Activated CD4-positive, alpha-beta memory T cell treated with anti-CD3 and anti-CD28 coated beads for 36 hours (primary cell): Measurements from ENCODE around the gene PAIP2B. TPM values are rescaled to one million over a fixed set of nuclear protein-coding genes. Genes with fewer than 3 reads are reported as not detected.

Experiments
- CTCF ChIA-PET: fragments of 350-600 bp; sonication (Branson Sonifier 250); formaldehyde crosslinking; loops from one replicate; lab custom pipeline; 2021; ENCODE audit warnings: antibody characterized with exemption, inconsistent platforms; lab: Charles Lee
- POLR2A ChIA-PET: fragments of 350-600 bp; sonication (Branson Sonifier 250); formaldehyde crosslinking; loops from one replicate; lab custom pipeline; 2021; ENCODE audit warnings: antibody characterized with exemption; lab: Charles Lee
- DNase-seq: peaks from one replicate; pipeline ENCODE4 v3.0.0-alpha.2; 2020
- H3K27ac Mint-ChIP-seq: one replicate; pipeline ENCODE4 v1.8.0; 2021; ENCODE audit warnings: mixed read lengths
- H3K27me3 Mint-ChIP-seq: one replicate; pipeline ENCODE4 v1.8.0; 2021; ENCODE audit warnings: mixed read lengths
- H3K36me3 Mint-ChIP-seq: one replicate; pipeline ENCODE4 v1.8.0; 2021; ENCODE audit warnings: mixed read lengths
- H3K4me1 Mint-ChIP-seq: one replicate; pipeline ENCODE4 v1.8.0; 2021; ENCODE audit warnings: low read depth, mixed read lengths
- H3K4me3 Mint-ChIP-seq: one replicate; pipeline ENCODE4 v1.8.0; 2021; ENCODE audit warnings: mild to moderate bottlenecking, mixed read lengths
- H3K9me3 Mint-ChIP-seq: one replicate; pipeline ENCODE4 v1.8.0; 2021; ENCODE audit warnings: mixed read lengths
- intact Hi-C: fragments of 100-400 bp; cut with micrococcal nuclease; formaldehyde crosslinking; loops from one replicate; pipeline ENCODE4 v1.15.1; 2023
- total RNA-seq, 2 experiments: library from RNA; stranded (reverse); gene quantifications; one replicate each; pipeline ENCODE4 v1.2.3, GENCODE V29; 2021

Gene PAIP2B
- total RNA-seq, 2 experiments from 2014 or later, result 2.2 TPM

GRCh38 chr2:71150082-71150816 is 76.7 kb downstream of the PAIP2B start:
- Mint-ChIP-seq H3K27ac (no peak overlapping the region), H3K9me3 (no peaks in the 10 kb centered on the region), H3K4me3 (no peak overlapping the region), H3K36me3 (peaks cover 30% of the 10 kb centered on the region), H3K4me1 (no peaks in the 10 kb centered on the region), H3K27me3 (no peaks in the 10 kb centered on the region)
- CTCF ChIA-PET, result no interaction called here
- no peak for DNase-seq
- intact Hi-C loops, result loop anchor here (10.0 kb wide), 1 partner anchor 145 kb away; no protein-coding TSS in a partner anchor
- POLR2A ChIA-PET, result no interaction called here

GRCh38 chr2:71148506-71149063 is 78.3 kb downstream of the PAIP2B start:
- no peaks in the 10 kb centered on the region for H3K4me1 Mint-ChIP-seq
- intact Hi-C loops, result no loop called here
- H3K27ac Mint-ChIP-seq, result no peak overlapping the region
- no peaks in the 10 kb centered on the region for H3K27me3 Mint-ChIP-seq
- CTCF ChIA-PET, result no interaction called here
- POLR2A ChIA-PET, result no interaction called here
- H3K36me3 Mint-ChIP-seq, result peaks cover 41% of the 10 kb centered on the region
- no peak overlapping the region for H3K4me3 Mint-ChIP-seq
- H3K9me3 Mint-ChIP-seq, result no peaks in the 10 kb centered on the region
- no peak for DNase-seq

- ChIA-PET CTCF (interaction anchor here (0.6 to 1.5 kb wide), 5 partner anchors 10 to 18 kb away, joined by 3 to 5 read pairs (median 4); partner anchors contain the start of gene MPHOSPH10), POLR2A (no interaction called here)
- no peaks in the 10 kb centered on the region for H3K4me1 Mint-ChIP-seq
- no peak overlapping the region for H3K27ac Mint-ChIP-seq
- intact Hi-C loops, result no loop called here
- H3K4me3 Mint-ChIP-seq, result no peak overlapping the region
- no peaks in the 10 kb centered on the region for H3K9me3 Mint-ChIP-seq
- no peaks in the 10 kb centered on the region for H3K27me3 Mint-ChIP-seq
- DNase-seq, result no peak
- peaks cover 55% of the 10 kb centered on the region for H3K36me3 Mint-ChIP-seq
These were observed 83.1 kb downstream of the PAIP2B start for GRCh38 chr2:71143782-71144181.

GRCh38 chr2:71136174-71136573 is 90.7 kb downstream of the PAIP2B start:
- Mint-ChIP-seq H3K9me3 (no peaks in the 10 kb centered on the region), H3K36me3 (peaks cover 31% of the 10 kb centered on the region), H3K4me3 (no peak overlapping the region), H3K4me1 (no peaks in the 10 kb centered on the region), H3K27ac (no peak overlapping the region), H3K27me3 (no peaks in the 10 kb centered on the region)
- CTCF ChIA-PET, result no interaction called here
- POLR2A ChIA-PET, result no interaction called here
- no peak for DNase-seq
- intact Hi-C loops, result no loop called here

GRCh38 chr2:71133603-71134002 is 93.3 kb downstream of the PAIP2B start:
- ChIA-PET CTCF (no interaction called here), POLR2A (no interaction called here)

More at GRCh38 chr2:71133603-71134002, 93.3 kb downstream of the PAIP2B start:
- no peaks in the 10 kb centered on the region for H3K9me3 Mint-ChIP-seq
- peaks cover 5% of the 10 kb centered on the region for H3K4me1 Mint-ChIP-seq
- H3K27me3 Mint-ChIP-seq, result no peaks in the 10 kb centered on the region
- H3K27ac Mint-ChIP-seq, result no peak overlapping the region
- peaks cover 20% of the 10 kb centered on the region for H3K36me3 Mint-ChIP-seq
- H3K4me3 Mint-ChIP-seq, result no peak overlapping the region
- intact Hi-C loops, result no loop called here
- DNase-seq, result no peak

Other genes starting within 250 kb of the PAIP2B start
- gene ANKRD53, start 248.5 kb downstream of the PAIP2B start, total RNA-seq, result not detected
- gene TEX261, start 232.2 kb downstream of the PAIP2B start, total RNA-seq, result 10 to 100 TPM; 29.0 to 29.9 TPM
- gene NAGK, start 158.5 kb downstream of the PAIP2B start, total RNA-seq, result 10 to 100 TPM; 47.5 to 54.7 TPM
- 10 to 100 TPM; 12.0 to 16.1 TPM for gene MCEE, start 96.9 kb downstream of the PAIP2B start, total RNA-seq
- gene MPHOSPH10, start 96.5 kb downstream of the PAIP2B start, total RNA-seq, result 10 to 100 TPM; 37.1 to 38.5 TPM
- 10 to 100 TPM; 74.2 to 87.4 TPM for gene ZNF638, start 104.7 kb upstream of the PAIP2B start, total RNA-seq
- not detected for gene DYSF, start 226.5 kb upstream of the PAIP2B start, total RNA-seq